GM23338 (cell line): ENCODE results near the gene OSTC. TPM values are rescaled to one million over a fixed set of nuclear protein-coding genes. Genes with fewer than 3 reads are reported as not detected.

Experiments
- ATAC-seq: fragments of 200-7000 bp; cut with Tn5 transposase; 3 replicates; pipeline ENCODE4 v1.9.1; 2020
- DNase-seq: peaks from one replicate; pipeline ENCODE4 v3.0.0-alpha.2; 2015; ENCODE audit warnings: low spot score
- H2AFZ ChIP-seq: fragments of 200-600 bp; sonication (generic); 2 replicates; pipeline ENCODE4 v1.8.0; 2016; ENCODE audit warnings: antibody characterized with exemption, mild to moderate bottlenecking, moderate library complexity
- H3F3A ChIP-seq: fragments of 200-600 bp; sonication (generic); replicated peaks from 2 replicates; pipeline ENCODE4 v1.8.0; 2017; ENCODE audit warnings: antibody characterized with exemption, mixed run types, low read depth
- H3K27ac ChIP-seq: fragments of 200-600 bp; sonication (generic); 2 replicates; pipeline ENCODE4 v1.6.1; 2016; ENCODE audit warnings: low read depth
- H3K27me3 ChIP-seq: fragments of 200-600 bp; sonication (generic); 2 replicates; pipeline ENCODE4 v1.8.0; 2016; ENCODE audit warnings: mild to moderate bottlenecking, mixed run types, moderate library complexity; ENCODE audit not compliant: insufficient read depth
- H3K36me3 ChIP-seq: fragments of 200-600 bp; sonication (generic); 2 replicates; pipeline ENCODE4 v1.8.0; 2016; ENCODE audit warnings: mild to moderate bottlenecking; ENCODE audit not compliant: insufficient read depth
- H3K4me1 ChIP-seq: fragments of 200-600 bp; sonication (generic); 2 replicates; pipeline ENCODE4 v1.8.0; 2016; ENCODE audit warnings: mild to moderate bottlenecking, moderate library complexity; ENCODE audit not compliant: insufficient read depth
- H3K4me2 ChIP-seq: fragments of 200-600 bp; sonication (generic); 2 replicates; pipeline ENCODE4 v1.7.1; 2017; ENCODE audit warnings: mixed run types
- H3K4me3 ChIP-seq: fragments of 200-600 bp; sonication (generic); 2 replicates; pipeline ENCODE4 v1.6.1; 2016; ENCODE audit warnings: mixed run types
- H3K79me2 ChIP-seq: fragments of 200-600 bp; sonication (generic); replicated peaks from 2 replicates; pipeline ENCODE4 v1.8.0; 2017; ENCODE audit warnings: mild to moderate bottlenecking; ENCODE audit not compliant: insufficient read depth
- H3K9me2 ChIP-seq: fragments of 200-600 bp; sonication (generic); 2 replicates; pipeline ENCODE4 v1.8.0; 2017; ENCODE audit not compliant: insufficient read depth
- H4K20me1 ChIP-seq: fragments of 200-600 bp; sonication (generic); replicated peaks from 2 replicates; pipeline ENCODE4 v1.8.0; 2017; ENCODE audit warnings: mild to moderate bottlenecking; ENCODE audit not compliant: insufficient read depth
- H3K27ac Mint-ChIP-seq: 2 replicates; pipeline ENCODE4 v1.8.0; 2020; ENCODE audit warnings: inconsistent platforms, mild to moderate bottlenecking, moderate library complexity, mixed read lengths
- H3K27me3 Mint-ChIP-seq: 3 replicates; pipeline ENCODE4 v1.8.0; 2022; ENCODE audit warnings: low read depth, mild to moderate bottlenecking, moderate library complexity, mixed read lengths, inconsistent platforms; ENCODE audit not compliant: insufficient read depth, poor library complexity
- H3K36me3 Mint-ChIP-seq: 3 replicates; pipeline ENCODE4 v1.8.0; 2021; ENCODE audit warnings: low read depth, mild to moderate bottlenecking, inconsistent platforms, moderate library complexity, mixed read lengths
- H3K4me1 Mint-ChIP-seq: 3 replicates; pipeline ENCODE4 v1.8.0; 2020; ENCODE audit warnings: mild to moderate bottlenecking, inconsistent platforms, mixed read lengths
- H3K4me3 Mint-ChIP-seq: 3 replicates; pipeline ENCODE4 v1.8.0; 2021; ENCODE audit warnings: moderate library complexity, mild to moderate bottlenecking, inconsistent platforms, mixed read lengths
- H3K9me3 Mint-ChIP-seq: 3 replicates; pipeline ENCODE4 v1.8.0; 2020; ENCODE audit warnings: moderate library complexity, mild to moderate bottlenecking, inconsistent platforms, mixed read lengths
- ETS1 ChIP-seq: IDR thresholded peaks from 2 replicates; pipeline ENCODE4 v1.6.1; 2016; ENCODE audit warnings: antibody characterized with exemption
- EZH2phosphoT487 ChIP-seq: fragments of 200-600 bp; sonication (generic); IDR thresholded peaks from one replicate; pipeline ENCODE4 v1.8.1; 2018; ENCODE audit warnings: antibody characterized with exemption; ENCODE audit not compliant: unreplicated experiment
- NANOG ChIP-seq: IDR thresholded peaks from 2 replicates; pipeline ENCODE4 v1.6.1; 2016; ENCODE audit warnings: antibody characterized with exemption, borderline replicate concordance
- POLR2AphosphoS5 ChIP-seq: IDR thresholded peaks from 2 replicates; pipeline ENCODE4 v1.6.1; 2016; ENCODE audit warnings: antibody characterized with exemption, low read depth
- STAT1 ChIP-seq: IDR thresholded peaks from one replicate; pipeline ENCODE4 v1.6.1; 2016; ENCODE audit warnings: antibody characterized with exemption; ENCODE audit not compliant: unreplicated experiment
- ZNF331 ChIP-seq: fragments of 250-450 bp; sonication (Bioruptor Pico); IDR thresholded peaks from 2 replicates; pipeline ENCODE4 v1.5.0; 2020; ENCODE audit warnings: low read depth, mild to moderate bottlenecking, moderate library complexity
- ZNF462 ChIP-seq: fragments of 250-450 bp; sonication (Bioruptor Pico); IDR thresholded peaks from 2 replicates; pipeline ENCODE4 v1.5.0; 2020; ENCODE audit warnings: mild to moderate bottlenecking, moderate library complexity
- polyA plus RNA-seq: library from polyadenylated mRNA; unstranded; fragments of >200 nt; fragmentation: Nextera tagmentation; extraction: Ambion mirVana; gene quantifications from 2 replicates; pipeline ENCODE4 v1.2.1, GENCODE V29; 2016
- total RNA-seq: library from RNA; depleted of rRNA; stranded (reverse); fragments of >200 nt; shearing (Covaris generic); gene quantifications from 2 replicates; pipeline ENCODE4 v1.2.3, GENCODE V29; 2014

OSTC gene
- total and polyA plus RNA-seq, 2 experiments from 2014 or later = 142 to 311 TPM

GRCh38 chr4:108703966-108704365 is 53.6 kb downstream of the OSTC start:
- H3K4me1 ChIP-seq = no peaks in the 10 kb centered on the region
- no peaks in the 10 kb centered on the region for H3K36me3 Mint-ChIP-seq
- peaks cover 3% of the 10 kb centered on the region for H3K27me3 Mint-ChIP-seq
- H3K36me3 ChIP-seq = no peaks in the 10 kb centered on the region
- H3K27ac ChIP-seq = no peak overlapping the region
- no peak for TF ChIP-seq STAT1
- TF ChIP-seq POLR2AphosphoS5 = no peak
- TF ChIP-seq EZH2phosphoT487 = no peak
- no peak for TF ChIP-seq ETS1
- no peak for TF ChIP-seq ZNF462 (CRISPR knock-in tag)
- no peak for TF ChIP-seq ZNF331 (CRISPR knock-in tag)
- TF ChIP-seq NANOG = no peak
- H3K27ac Mint-ChIP-seq = no peak overlapping the region
- H3K4me1 Mint-ChIP-seq = no peaks in the 10 kb centered on the region
- no peak overlapping the region for H3K4me2 ChIP-seq
- H2AFZ ChIP-seq = no peak overlapping the region
- H3K4me3 ChIP-seq = no peak overlapping the region
- H3K79me2 ChIP-seq = no peaks in the 10 kb centered on the region
- ATAC-seq (no peak), DNase-seq (no peak)
- H3K9me3 Mint-ChIP-seq = no peaks in the 10 kb centered on the region
- H3F3A ChIP-seq = no peaks in the 10 kb centered on the region
- H3K9me2 ChIP-seq = no peaks in the 10 kb centered on the region
- H3K4me3 Mint-ChIP-seq = no peak overlapping the region
- H4K20me1 ChIP-seq = no peaks in the 10 kb centered on the region
- no peaks in the 10 kb centered on the region for H3K27me3 ChIP-seq
